Spleen (tissue), 7 donors: ENCODE measurements around the gene AHDC1.

Experiments used
- POLR2A ChIP-seq, 3 donors: fragments of 450-650 bp; IDR thresholded peaks; one replicate each; pipeline ENCODE4 v1.5.1; 2017; ENCODE audit warnings: antibody characterized with exemption in 3 of 3, mild to moderate bottlenecking in 1 of 3
- POLR2AphosphoS5 ChIP-seq, 3 donors: sonication (generic); formaldehyde crosslinking; IDR thresholded peaks; one replicate each; pipeline ENCODE4 v1.5.1; 2017; ENCODE audit warnings: antibody characterized with exemption in 3 of 3
- TF ChIP-seq, protein P1 (sequence below), 11 experiments: fragments of 200-600 bp in 7 of 11; fragments of 450-650 bp in 4 of 11; sonication (generic) in 4 of 11; IDR thresholded peaks in 8 of 11; conservative IDR thresholded peaks in 3 of 11; 1 replicate in 7 of 11; 2 replicates in 4 of 11; pipeline versions ENCODE4 v1.4.0 to v1.8.0; 2016 to 2021; ENCODE audit warnings: antibody characterized with exemption in 11 of 11, inconsistent platforms in 4 of 11, mild to moderate bottlenecking in 1 of 11
- donor health status: DM: no; HTN: no; CAD: no; lungs with moderate emphysema.
- donor health status: DM: no; HTN: no; CAD: no.
- donor health status: DM: no; HTN: no; CAD: no.

DNA sequence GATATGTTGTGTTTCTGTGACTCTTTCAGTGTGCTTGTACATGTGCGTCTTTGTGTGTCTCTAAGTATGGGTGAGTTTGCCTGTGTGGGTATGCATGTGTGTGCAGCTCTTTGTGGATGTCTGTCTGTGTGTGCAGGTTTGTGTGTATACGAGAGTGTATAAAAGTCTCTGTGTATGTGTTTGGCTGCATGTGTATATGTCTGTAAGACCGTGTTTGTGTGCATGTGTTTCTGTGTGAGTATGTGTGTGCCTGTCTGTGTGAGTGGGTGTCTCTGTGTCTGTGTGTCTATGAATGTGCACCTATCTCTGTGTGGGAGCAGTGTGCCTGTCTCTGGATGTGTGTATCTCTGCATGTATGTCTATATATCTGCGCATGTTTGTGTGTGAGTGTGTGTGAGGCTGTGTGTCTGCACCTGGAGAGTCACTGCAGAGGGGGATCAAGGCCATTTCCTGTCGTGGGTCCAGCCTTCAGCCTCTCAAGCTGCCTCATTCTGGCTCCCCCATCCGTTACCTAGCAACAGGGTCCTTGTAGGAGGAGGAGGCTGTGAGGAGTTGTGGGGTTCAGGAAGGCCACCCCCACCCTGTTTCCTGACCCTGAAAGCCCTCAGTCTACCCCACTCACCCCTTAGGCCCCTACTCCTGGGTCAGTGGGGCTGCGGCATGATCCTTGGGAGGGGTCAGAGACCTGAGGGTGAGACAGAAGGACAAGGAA lies 20.7 kb upstream of the AHDC1 start:
- TF ChIP-seq, protein P1, sequence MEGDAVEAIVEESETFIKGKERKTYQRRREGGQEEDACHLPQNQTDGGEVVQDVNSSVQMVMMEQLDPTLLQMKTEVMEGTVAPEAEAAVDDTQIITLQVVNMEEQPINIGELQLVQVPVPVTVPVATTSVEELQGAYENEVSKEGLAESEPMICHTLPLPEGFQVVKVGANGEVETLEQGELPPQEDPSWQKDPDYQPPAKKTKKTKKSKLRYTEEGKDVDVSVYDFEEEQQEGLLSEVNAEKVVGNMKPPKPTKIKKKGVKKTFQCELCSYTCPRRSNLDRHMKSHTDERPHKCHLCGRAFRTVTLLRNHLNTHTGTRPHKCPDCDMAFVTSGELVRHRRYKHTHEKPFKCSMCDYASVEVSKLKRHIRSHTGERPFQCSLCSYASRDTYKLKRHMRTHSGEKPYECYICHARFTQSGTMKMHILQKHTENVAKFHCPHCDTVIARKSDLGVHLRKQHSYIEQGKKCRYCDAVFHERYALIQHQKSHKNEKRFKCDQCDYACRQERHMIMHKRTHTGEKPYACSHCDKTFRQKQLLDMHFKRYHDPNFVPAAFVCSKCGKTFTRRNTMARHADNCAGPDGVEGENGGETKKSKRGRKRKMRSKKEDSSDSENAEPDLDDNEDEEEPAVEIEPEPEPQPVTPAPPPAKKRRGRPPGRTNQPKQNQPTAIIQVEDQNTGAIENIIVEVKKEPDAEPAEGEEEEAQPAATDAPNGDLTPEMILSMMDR (IDR thresholded peaks at IDR 0.05 in 8 of 11, conservative IDR thresholded peaks at IDR 0.05 in 3 of 11): no peak
- TF ChIP-seq POLR2A (IDR thresholded peaks at IDR 0.05) (no peak), POLR2AphosphoS5 (IDR thresholded peaks at IDR 0.05) (no peak)
